HG03354 (cell line): ENCODE results near the gene LCOR.

ENCODE experiments used
- ATAC-seq: cut with Tn5 transposase; IDR thresholded peaks from one replicate; pipeline ENCODE4 v1.9.1; 2021; ENCODE audit warnings: mild to moderate bottlenecking; ENCODE audit not compliant: unreplicated experiment, poor library complexity, severe bottlenecking

Gene LCOR

GRCh38 chr10:97001183-97001991 is 169.3 kb downstream of the LCOR start:
- no peak for ATAC-seq

GRCh38 chr10:97002670-97003069 is 170.6 kb downstream of the LCOR start:
- ATAC-seq: no peak

DNA sequence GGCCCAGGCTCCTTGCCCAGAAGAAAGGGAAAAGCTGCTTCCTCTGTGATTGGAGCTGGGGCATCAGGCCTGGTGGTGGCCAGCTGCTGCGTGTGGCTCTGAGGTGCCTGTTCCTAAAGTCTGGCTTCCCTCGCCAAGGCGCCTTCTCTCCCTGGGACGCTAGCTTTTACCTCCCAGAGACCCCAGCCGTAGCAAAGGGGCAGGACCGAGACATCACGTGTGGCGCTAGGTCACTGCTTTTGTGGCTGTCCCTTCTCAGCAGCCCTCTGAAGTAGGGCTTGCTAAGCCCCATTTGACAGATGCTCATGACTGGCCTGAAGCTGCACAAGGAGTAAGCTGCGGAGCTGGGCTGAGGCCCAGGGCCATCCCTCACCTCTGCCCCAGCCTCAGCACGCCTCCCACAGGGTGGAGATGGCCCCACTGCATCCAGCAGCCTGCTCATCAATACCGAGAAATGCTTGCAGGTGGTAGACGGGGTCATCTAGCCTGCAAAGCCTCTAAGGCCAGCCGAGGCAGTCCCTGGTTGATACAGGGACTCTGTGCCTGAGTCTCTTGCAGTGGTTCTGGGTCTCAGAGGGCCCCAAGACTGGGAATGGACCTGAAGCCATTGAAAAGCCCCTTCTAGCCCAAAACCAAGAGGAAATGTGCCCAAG is 171.2 kb downstream of the LCOR start:
- no peak for ATAC-seq

DNA sequence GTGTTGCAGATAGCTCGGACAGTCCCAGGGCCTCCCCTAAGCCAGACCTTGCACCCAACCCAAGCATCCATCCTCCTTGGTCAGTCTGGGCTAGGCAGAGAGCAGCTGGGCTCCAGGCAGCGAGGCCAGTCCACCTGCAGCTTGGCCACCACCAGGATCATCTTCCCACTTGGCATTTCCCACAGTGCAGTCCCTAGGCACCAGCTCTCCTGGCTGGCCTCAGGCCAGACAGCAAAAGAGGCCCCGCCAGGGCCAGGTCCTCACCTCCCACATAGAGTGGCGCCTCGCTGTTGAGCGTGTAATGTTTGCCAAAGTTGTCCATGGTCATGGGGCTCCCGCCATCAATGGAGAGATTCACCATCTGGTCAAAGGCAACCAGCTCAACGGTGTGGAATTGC is 171.7 kb downstream of the LCOR start:
- no peak for ATAC-seq

- no peak for ATAC-seq
These were observed 172.5 kb downstream of the LCOR start for GRCh38 chr10:97004591-97004990.

- ATAC-seq: no peak
These were observed 173.3 kb downstream of the LCOR start for GRCh38 chr10:97005349-97005748.

- no peak for ATAC-seq
These were observed 174.3 kb downstream of the LCOR start for GRCh38 chr10:97006364-97006763.

DNA sequence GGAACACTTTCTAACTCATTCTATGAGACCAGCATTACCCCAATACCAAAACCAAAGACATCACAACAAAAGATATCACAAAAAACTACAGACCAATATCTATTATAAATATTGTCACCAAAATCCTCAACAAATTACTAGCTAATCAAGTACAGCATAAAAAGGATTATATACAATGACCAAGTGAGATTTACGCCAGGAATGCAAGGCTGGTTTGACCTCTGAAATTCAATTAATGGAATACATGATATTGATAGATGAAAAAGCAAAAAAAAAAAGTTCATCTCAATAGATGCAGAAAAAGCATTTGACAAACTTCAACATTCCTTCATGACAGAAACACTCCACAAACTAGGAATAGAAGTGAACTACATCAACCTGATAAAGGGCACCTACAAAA is 175.3 kb downstream of the LCOR start:
- ATAC-seq: no peak

- no peak for ATAC-seq
These were observed 178.7 kb downstream of the LCOR start for GRCh38 chr10:97010695-97011206.

- ATAC-seq: no peak
These were observed 179.3 kb downstream of the LCOR start for GRCh38 chr10:97011397-97011796.

DNA sequence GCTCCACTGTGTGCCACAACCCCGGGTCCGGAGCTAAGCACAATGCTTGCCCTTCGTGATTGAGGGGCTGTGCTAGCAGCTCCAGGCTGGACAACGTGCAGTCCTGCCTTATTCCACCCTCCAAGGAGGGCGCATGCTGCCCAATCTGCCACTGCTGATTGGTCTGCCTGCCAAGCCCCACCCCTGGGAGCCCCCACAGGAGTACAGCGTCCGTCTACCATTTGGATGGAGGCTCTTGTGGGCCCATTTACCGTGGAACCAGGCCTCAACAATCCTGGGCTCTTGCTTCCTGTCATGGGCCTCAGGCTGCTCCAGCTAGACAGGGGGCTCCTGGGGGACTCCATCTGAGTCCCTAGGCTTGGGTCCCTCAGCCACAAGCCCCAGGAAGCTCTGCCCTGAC is 180.4 kb downstream of the LCOR start:
- no peak for ATAC-seq

- no peak for ATAC-seq
These were observed 181.5 kb downstream of the LCOR start for GRCh38 chr10:97013568-97013967.

GRCh38 chr10:97013983-97014382 is 181.9 kb downstream of the LCOR start:
- no peak for ATAC-seq

- no peak for ATAC-seq
These were observed 183.1 kb downstream of the LCOR start for GRCh38 chr10:97015240-97015639.

DNA sequence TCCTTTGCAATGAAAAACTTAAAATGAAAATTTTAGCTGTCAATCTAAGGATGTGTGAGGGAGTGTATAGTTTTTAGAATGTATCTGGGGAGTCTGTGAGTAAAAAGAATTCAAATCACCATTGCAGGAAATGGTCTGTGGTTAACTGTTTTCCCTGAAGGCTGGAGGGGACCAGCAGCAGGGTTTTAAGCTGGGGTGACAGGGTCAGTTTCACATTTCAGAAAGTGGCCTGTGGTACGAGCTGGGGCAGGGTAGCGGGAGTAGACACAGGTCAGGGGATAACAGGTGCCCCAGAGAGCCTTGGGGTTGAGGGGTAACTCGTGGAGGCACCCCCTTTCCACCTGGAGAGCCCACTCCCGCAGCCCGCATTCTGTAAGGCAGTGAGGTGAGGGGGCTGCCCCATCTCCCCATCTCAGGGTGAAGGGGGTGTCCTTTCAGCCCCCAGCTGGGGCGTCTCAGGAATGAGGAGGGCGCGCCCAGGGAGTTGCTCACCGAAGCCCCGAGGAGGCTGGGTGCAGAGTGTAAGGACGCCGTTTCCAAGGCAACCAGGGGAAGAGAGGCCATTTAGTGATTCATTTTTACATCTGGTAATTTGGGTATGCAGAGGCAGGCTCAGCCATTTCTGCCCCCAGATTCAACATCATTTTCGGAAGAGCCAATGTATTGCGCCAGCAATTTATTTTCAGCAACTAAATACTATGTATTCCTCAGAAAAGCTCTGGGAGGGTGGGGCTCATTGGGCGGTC is 184.8 kb downstream of the LCOR start:
- peak; percentile 75 for ATAC-seq

- ATAC-seq: no peak
These were observed 185.4 kb downstream of the LCOR start for GRCh38 chr10:97017474-97017903.

DNA sequence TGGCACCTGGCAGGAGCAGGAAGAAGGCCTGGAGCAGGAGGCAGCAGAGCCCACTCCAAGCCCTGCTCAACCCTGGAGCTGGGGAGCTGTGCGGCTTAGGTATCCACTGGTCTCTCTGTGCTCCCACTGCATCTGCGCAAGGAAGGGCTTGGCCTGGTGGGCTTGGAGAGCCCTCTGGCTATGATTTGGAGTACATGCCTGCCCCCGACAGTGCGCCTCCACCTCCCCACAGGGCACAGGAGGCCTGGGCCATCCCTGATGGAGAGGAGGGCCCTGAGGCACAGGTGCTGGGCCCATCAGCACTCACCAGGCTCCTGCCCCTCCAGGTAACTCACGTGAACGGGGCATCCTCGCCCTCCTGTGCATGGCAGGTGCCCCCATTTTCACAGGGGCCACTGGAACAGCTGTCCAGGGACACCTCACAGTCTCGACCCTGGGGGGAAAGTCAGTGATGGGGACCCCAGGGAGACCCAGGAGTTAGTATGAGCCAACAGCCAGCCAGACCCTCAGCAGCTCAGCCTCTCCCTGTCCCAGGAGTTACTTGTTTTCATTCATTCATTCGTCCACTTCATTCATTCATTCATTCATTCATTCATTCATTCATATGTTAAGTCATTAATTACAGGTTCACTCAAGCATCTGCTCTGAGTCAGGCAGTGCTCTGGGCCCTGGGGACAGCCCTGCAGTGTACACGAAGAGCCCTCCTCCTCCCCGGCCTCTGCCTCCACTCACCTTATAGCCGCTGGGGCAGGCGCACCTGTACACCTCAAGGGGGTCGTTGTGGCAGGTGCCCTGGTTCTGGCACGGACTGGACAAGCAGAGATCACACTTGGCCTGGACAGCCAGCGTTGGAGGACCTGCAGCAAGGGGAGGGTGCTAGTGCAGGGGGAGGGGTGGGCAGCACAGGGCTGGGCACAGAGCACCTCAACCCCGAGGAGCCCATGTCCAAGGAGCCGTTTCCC is 186.4 kb downstream of the LCOR start:
- no peak for ATAC-seq

DNA sequence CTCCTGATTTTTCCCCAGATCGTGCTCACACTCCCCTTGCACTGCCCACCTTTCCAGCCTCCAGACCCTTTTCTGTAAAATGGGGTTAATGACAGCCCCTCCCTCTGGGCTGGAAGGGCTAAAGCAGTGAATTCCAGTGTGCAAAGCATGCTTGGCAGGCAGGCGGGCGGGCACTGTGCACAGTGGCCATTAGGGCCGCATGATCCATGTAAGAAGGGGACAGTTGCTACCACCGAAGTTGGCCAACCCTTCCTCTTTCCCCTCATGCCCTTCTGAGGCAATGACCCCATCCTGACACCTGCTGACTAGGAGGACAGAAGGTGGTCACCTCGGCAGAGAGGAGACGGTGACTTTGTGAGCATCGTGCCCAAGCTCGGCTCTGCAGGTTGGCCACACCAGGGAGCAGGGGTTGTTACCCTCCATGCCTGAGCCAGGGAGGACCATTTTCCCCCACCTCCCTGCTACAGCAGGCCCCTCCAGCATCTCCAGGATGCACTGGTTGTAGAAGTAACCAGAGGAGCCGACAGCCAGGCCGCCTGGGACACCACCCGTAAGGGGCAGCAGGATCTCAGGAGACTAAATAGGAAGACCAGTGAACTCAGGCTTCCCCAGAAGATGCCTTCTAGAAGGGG is 187.2 kb downstream of the LCOR start:
- no peak for ATAC-seq
